Measurements from ENCODE around the gene ST7.

DNA sequence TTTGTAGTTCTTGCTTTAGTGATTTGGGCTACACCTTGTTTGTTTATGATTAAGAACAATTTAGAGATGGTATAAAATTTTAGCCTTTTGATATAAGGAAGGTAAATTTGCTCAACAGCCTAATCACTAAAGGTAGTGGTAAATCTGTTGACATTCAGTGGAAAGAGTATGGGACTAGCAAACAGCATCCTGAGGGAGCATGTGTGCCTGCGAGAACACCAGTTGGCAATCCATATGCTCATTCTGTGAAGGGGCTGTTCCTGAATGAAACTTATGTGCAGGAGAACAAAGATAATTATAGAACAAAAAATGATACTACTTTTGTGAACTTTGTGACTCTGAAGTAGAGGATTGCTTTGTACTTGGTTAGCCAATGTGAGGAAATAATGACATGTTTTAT lies 46.9 kb upstream of the ST7 start:
- TF ChIP-seq, protein P1, sequence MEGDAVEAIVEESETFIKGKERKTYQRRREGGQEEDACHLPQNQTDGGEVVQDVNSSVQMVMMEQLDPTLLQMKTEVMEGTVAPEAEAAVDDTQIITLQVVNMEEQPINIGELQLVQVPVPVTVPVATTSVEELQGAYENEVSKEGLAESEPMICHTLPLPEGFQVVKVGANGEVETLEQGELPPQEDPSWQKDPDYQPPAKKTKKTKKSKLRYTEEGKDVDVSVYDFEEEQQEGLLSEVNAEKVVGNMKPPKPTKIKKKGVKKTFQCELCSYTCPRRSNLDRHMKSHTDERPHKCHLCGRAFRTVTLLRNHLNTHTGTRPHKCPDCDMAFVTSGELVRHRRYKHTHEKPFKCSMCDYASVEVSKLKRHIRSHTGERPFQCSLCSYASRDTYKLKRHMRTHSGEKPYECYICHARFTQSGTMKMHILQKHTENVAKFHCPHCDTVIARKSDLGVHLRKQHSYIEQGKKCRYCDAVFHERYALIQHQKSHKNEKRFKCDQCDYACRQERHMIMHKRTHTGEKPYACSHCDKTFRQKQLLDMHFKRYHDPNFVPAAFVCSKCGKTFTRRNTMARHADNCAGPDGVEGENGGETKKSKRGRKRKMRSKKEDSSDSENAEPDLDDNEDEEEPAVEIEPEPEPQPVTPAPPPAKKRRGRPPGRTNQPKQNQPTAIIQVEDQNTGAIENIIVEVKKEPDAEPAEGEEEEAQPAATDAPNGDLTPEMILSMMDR (conservative IDR thresholded peaks at IDR 0.05; ENCODE audit: low read depth in 2 of 2): no peak
- TF ChIP-seq ZNF114 (CRISPR knock-in tag; IDR thresholded peaks at IDR 0.05) (no peak), ZNF331 (CRISPR knock-in tag; IDR thresholded peaks at IDR 0.05; ENCODE audit: low read depth) (no peak), JUNB (IDR thresholded peaks at IDR 0.05; ENCODE audit: unreplicated experiment) (no peak), EZH2phosphoT487 (IDR thresholded peaks at IDR 0.05; ENCODE audit: unreplicated experiment) (no peak), REST (IDR thresholded peaks at IDR 0.05; ENCODE audit: unreplicated experiment) (no peak)
